GM21526 (cell line): ENCODE measurements around the gene ASTN2.

Experiments
- ATAC-seq: cut with Tn5 transposase; IDR thresholded peaks from one replicate; pipeline ENCODE4 v1.9.1; 2021; ENCODE audit warnings: moderate library complexity; ENCODE audit not compliant: unreplicated experiment, low FRiP score

The ASTN2 gene

GRCh38 chr9:117134826-117135500 lies 279.9 kb downstream of the ASTN2 start:
- ATAC-seq = no peak

- no peak for ATAC-seq
These were observed 288.0 kb downstream of the ASTN2 start for GRCh38 chr9:117126871-117127270.

GRCh38 chr9:117125531-117125930 lies 289.3 kb downstream of the ASTN2 start:
- no peak for ATAC-seq

- no peak for ATAC-seq
These were observed 291.1 kb downstream of the ASTN2 start for GRCh38 chr9:117123729-117124128.

GRCh38 chr9:117122953-117123352 lies 291.9 kb downstream of the ASTN2 start:
- no peak for ATAC-seq

GRCh38 chr9:117122102-117122501 lies 292.8 kb downstream of the ASTN2 start:
- no peak for ATAC-seq

- no peak for ATAC-seq
These were observed 293.5 kb downstream of the ASTN2 start for GRCh38 chr9:117121316-117121715.

- no peak for ATAC-seq
These were observed 294.8 kb downstream of the ASTN2 start for GRCh38 chr9:117120061-117120460.

- peak; percentile 84 for ATAC-seq
These were observed 298.8 kb downstream of the ASTN2 start for GRCh38 chr9:117116084-117116483.

GRCh38 chr9:117114768-117115167 lies 300.1 kb downstream of the ASTN2 start:
- ATAC-seq = no peak

- no peak for ATAC-seq
These were observed 310.0 kb downstream of the ASTN2 start for GRCh38 chr9:117104716-117105495.

GRCh38 chr9:117104206-117104605 lies 310.7 kb downstream of the ASTN2 start:
- no peak for ATAC-seq

- ATAC-seq = no peak
These were observed 311.3 kb downstream of the ASTN2 start for GRCh38 chr9:117103438-117104110.

- no peak for ATAC-seq
These were observed 313.8 kb downstream of the ASTN2 start for GRCh38 chr9:117101008-117101407.

- ATAC-seq = no peak
These were observed 316.5 kb downstream of the ASTN2 start for GRCh38 chr9:117098331-117098730.

- no peak for ATAC-seq
These were observed 317.1 kb downstream of the ASTN2 start for GRCh38 chr9:117097761-117098160.

- ATAC-seq = no peak
These were observed 318.7 kb downstream of the ASTN2 start for GRCh38 chr9:117096138-117096537.

- no peak for ATAC-seq
These were observed 319.8 kb downstream of the ASTN2 start for GRCh38 chr9:117095081-117095480.

GRCh38 chr9:117093891-117094844 lies 320.7 kb downstream of the ASTN2 start:
- ATAC-seq = no peak

GRCh38 chr9:117092582-117092981 lies 322.3 kb downstream of the ASTN2 start:
- no peak for ATAC-seq
